Measurements from ENCODE around the gene CHRNG.
A peak's percentile ranks its signal among the peaks of the same experiment; 100 is the strongest.
"Not testable (repeated sequence)": the region's sequence is repeated elsewhere in the genome, so short reads cannot be mapped to it uniquely, and the experiment has no call there.

Gene CHRNG

DNA sequence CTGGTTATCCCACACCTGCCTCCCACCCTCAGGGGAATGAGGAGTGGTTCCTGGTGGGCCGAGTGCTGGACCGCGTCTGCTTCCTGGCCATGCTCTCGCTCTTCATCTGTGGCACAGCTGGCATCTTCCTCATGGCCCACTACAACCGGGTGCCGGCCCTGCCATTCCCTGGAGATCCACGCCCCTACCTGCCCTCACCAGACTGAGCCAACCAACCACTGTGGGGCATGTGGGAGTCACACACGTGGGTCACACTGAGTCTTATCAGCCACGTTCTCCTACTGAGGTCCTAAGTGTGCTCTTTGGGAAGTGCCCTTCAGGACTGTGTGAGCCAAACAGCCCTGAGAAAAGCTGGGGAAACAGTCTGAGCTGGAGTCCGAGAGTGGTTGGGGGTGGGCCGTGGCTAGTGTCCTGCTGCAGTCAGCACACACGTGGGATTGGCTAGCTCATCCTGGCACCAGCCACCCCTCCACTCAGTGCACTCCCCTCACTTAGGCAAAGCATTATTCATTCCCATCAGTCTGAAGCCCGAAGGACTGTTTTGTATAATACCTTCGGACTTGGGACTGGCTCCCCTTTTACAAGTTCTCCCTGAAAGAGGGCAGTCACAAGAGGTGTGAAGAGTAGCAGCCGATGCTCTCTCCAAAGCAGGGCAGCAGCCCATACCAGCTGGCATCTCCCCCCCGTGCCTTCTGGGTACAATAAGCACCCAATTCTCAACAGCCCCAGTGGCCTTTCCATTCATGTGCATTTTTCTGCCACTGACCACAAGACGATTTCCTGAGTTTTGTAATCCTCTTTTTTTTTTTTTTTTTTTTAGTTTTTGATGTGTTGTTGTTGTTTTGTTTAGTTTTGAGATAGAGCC is 6.3 kb downstream of the CHRNG start:
- no peak for DNase-seq

DNA sequence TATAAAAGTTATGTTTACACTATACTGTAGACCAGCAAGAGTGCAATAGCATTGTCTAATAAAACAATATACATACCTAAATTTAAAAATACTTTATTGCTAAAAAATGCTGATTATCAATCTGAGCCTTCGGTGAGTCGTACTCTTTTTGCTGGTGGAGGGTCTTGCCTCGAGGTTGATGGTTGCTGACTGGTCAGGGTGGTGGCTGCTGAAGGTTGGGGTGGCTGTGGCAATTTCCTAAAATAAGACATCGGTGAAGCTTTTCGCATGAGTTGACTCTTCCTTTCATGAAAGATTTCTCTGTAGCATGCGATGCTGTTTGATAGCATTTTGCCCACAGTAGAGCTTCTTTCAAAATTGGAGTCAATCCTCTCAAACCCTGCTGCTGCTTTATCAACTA is 8.5 kb downstream of the CHRNG start:
- no peak for DNase-seq

DNA sequence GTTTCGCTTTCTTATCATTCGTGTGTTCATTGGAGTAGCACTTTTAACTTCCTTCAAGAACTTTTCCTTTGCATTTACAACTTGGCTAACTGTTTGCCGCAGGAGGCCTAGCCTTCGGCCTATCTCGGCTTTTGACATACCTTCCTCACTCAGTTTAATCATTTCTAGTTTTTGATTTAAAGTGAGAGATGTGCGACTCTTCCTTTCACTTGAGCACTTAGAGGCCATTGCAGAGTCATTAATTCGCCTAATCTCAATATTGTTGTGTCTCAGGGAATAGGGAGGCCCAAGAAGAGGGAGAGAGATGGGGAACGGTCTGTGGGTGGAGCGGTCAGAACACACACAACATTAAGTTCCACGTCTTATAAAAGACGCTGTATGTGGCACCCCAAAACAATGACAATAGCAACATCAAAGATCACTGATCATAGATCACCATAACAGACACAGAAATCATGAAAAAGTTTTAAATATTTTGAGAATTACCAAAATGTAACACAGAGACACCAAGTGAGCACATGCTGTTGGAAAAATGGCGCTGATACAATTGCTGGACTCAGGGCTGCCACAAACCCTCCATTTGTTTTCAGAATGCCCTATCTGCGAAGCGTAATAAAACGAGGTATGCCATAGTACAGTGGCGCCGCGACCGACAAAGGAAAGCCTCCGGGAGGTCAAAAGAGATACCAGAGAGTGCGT is 10.3 kb downstream of the CHRNG start:
- no peak for DNase-seq

DNA sequence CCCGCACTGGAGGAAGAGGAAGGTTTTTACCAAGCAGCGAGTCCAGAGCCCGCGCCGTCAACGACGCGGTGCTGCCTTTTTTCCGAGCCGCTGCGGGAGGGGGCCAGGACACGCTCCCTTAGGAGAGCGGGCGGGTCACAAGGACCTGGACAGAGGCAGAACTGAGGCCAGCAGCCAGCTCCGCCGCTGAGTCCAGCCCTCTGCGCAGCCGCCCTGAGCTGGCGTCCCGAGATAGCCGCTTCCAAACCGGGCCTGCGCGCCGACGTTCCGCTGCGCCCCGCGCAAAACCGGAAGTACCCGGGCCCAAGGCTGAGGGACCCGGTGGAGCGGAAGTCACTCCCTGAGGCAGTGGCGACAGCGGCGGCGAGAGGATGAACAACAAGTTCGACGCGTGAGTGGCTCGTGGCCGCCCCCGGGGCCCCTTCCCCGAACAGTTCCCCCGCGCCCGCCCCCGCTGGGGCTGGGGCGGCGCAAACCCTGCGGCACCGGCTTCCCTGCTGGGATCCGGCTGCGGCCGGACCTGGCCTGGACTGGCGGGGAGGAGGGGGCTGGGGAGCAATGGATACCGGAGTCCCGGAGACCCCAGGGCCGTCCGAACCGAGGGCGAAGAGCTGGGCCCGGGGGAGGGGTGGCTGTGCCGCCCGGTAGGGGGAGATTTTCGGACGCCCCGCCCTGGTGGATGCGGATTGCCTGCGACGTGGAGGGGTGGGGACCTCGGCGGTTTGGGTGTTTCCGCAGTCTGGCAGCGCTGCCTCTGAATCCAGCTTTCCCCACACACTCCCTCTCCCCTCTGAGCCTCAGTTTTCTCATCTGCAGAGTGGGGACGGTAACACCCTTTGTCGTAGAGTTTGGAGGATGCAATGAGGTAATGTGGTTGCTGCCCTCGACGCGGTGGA is 11.1 kb downstream of the CHRNG start, which contains the start of the genes EIF4E2 and TIGD1:
Gene EIF4E2, plus strand, starts transcription at position 336 of the 896 bp plus-strand sequence. Its CDS starts 36 bp downstream, at position 372.
Gene TIGD1, minus strand, starts transcription at position 204 of the 896 bp plus-strand sequence. CDS start 675 bp downstream, outside the sequence.
- peak; percentile 96 for DNase-seq

DNA sequence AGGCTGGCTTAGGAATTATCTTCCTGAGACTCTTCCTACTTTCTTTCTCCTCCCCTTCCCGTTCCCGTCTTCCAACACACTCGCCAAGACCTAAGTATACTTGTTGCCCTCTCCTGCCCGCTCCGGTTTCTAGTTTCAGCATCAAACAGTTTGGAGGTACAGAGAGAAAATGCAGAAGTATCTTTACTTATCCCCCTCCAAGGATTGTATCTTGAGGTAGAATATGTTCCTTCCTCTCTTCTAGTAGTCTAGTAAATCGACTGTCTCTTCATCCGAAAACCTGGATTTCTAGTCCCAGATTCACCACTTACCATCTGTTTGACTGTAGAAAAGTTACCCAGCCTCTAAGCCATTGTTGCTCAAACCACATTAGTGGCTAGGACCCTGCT is 11.8 kb downstream of the CHRNG start:
- DNase-seq = no peak

DNA sequence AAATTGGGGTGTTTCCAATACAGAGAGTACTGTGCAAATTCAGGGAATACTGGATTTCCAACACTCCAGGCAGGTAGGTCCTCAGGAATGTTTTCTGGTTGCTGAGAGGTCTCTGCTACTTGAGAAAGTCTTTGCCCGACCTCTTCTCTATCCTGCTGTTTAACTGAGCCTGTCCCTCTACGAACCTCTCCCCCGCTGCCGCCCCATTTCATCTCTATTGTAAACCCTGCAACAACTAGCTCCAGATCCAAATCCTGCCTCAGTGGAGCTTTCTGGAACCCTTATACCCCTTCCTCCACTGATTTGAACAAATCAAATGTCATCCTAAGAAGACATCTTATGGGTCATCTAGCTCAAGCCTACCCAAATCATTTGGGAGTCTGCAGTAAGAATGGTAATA is 12.3 kb downstream of the CHRNG start:
- no peak for DNase-seq

DNA sequence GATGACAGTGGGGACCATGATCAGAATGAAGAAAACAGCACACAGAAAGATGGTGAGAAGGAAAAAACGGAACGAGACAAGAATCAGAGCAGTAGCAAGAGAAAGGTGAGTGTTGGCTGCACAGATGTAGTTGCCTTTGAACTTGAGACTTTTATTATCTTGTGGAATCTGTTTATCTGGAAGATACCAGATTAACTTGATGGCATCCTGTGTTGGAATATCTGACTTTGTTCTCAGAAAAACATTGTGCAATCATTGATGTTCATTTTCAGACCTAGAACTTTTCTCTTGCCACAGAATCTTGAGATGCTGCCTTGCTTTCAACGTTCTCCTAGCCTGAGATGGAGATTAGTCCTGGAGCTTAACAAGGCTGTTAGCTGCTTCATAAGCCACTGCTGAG is 16.9 kb downstream of the CHRNG start:
- DNase-seq = no peak

DNA sequence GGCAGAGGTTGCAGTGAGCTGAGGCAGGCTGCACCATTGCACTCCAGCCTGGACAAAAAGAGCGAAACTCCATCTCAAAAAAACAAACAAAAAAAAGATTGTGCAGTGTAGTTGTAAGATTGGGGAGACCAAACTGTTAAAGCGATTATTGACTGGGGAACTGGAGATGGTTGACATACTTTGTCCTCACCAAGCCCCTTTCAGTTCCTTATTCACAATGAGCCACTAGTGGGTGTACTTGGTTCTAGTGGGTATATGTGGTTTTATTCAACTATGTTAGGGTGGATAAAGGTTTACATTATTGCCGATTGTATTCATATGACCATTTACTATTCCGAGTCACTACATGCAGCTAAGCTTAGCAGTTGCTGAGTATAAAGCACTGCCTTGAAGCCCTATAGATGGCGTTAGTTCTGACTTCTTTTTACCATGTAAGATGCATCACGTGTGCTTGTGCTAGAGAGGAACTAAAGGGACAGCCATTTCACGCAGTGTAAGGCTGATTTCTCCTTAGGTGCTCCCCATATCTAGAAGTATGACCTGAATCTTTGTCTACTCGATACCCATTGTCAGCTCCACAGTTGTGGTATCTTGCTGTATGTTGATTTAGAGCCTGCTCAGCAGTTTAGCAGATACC is 23.1 kb downstream of the CHRNG start:
- no peak for DNase-seq

DNA sequence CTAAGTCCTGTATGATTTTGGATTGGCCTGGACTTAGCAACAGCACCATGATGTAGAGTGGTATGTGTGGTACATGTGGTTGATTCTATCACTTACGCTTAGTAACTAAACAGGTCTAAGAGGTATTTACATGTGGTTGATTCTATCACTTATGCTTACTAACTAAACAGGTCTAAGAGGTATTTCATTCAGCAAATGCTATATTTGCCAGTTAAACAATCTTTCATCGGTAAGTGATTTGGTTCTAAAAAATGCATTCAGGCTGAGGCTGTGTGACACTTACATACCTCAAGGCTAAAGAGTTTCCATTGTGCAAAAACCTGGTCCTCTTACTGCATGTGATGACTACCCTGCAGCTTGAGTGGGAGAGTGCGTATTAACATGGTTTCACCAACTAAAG is 24.1 kb downstream of the CHRNG start:
- DNase-seq = no peak

DNA sequence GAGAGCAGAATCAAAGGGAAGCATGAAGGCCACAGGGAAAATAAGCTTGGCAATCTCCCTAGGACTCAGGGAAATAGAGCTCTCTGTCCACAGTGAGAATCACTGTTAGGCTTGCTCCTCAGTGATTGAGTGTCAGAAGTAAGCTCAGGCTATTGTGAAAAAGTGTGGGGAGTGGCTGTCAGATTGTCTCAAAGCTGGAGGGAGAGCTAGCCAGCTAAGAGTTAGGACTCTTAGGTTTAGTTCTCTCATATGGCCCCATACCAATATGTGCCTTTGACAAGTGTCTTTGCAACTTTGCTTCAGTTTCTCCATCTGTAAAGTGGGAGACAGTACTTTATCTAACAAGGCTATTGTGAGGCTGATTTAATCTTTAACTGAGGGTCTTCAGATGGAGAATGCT is 28.2 kb downstream of the CHRNG start:
- DNase-seq = no peak

DNA sequence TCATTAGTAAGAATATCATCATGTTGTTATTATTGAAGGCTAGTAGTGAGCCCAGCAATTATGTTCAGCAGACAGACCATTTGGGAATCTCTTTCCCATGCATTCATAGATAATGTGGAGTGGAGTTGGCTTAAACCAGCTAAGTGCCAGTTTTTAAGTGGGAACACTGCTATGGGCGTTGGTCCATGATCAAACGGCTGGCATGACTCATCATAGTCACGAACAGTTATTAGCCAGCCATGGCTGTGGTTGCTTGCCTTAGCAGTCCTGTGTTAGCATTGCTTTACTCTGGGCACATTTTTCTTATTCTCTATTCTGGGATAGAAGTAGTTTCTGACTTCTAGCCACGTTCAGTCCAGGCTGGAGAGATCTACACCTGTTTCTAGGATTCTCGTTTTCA is 28.7 kb downstream of the CHRNG start:
- no peak for DNase-seq

DNA sequence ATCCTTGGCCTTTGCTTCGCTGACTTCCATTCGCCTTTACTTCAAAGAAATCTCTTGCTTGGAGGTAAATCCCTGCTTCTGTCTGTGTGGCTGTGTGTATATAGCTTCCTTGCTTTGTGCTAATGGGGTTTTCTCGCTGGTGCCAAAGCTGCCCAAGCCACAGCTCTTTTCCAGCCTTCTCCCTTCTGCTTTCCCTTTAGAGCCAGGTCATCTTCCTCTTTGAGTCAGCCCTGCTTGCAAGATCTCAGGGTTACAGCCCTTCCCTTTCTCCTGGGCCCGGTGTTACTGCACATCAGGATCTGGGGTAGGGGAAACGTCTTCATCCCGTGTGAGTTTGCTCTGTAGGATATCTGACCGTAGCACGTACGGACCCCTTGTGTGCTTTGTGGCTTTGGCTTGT is 30.0 kb downstream of the CHRNG start:
- no peak for DNase-seq

DNA sequence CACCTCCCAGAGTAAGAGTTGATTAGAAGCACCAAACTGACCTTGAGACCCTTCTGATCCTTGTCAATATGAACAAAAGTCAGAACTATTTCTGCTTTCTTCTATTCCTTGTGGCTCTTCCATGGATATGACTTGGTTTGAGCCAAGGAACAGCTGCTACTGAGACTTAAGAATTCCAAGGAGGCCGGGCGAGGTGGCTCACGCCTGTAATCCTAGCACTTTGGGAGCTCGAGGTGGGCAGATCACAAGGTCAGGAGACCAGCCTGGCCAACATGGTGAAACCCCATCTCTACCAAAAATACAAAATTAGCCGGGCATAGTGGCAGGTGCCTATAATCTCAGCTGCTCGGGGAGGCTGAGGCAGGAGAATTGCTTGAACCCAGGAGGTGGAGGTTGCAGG is 31.0 kb downstream of the CHRNG start:
- DNase-seq = not testable (repeated sequence)

DNA sequence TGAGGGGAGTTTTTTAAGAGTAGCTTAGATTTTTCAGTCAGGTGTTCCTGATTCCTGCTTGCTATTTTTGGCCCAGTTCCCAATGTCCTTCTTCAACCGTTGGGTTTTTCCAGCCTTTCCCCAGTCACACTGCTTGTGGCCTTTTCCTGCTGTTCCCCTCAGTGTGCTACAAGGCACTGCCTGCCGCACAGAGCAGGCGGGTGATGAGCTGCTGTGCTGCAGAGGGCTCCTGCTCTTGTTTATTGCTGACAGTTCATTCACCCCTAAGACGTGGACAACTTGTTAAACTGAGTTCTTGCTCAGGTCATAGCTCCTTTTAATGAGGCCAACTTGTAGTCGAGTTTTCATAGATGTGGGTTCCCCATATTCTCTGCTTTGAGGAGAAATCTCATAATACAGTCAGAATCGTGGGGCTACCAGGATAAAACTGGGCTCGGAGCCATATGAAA is 31.6 kb downstream of the CHRNG start:
- no peak for DNase-seq

DNA sequence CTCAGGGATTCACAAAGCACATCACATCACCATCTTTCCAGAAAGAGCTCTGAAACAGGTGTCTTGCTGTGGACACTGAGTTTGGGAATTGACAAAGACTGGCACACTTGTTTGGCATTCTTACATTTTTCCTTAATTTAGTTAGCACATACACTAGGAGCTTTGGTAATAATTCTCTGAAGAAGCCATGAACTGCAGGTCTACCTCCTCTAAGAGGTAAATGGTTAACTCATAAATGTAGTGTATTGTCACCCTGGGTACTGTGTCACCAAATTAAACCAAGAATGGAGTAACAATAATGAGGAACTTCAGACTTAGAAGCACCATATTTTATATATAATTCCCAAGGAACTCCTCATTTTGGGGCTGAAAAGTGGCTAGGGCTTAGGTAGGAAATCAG is 33.5 kb downstream of the CHRNG start:
- no peak for DNase-seq

DNA sequence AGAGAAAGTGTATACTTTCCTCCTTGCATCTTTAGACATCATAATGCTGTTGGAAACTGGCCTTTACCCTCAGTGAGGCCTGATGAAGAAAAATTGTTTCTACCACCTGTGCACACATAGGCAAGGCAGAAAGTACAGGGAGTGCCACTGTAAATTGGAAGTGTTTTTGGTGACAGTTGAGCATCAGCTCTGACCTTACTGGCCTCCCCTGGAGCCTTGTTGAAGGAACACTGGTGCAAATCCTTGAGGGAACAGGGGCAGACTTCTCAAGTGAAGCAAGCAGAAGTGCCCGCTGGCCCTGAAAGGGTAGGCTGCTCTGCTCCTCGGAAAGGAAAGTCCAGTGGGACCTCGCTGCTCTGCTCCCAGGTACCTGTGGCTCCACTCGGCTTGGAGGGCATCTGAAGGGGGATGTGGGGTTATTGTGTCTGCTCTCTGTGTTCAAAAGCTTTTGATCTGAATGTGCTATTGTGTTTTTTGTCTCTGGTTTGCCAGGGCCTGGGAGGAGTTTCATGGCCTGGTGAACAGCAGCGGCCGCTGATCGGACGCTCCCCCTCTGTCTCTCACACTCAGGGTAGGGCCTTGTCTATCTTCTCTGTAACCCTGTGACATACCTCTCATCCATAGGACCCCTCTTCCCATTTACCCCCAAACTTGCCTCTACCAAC is 34.4 kb downstream of the CHRNG start:
- no peak for DNase-seq

DNA sequence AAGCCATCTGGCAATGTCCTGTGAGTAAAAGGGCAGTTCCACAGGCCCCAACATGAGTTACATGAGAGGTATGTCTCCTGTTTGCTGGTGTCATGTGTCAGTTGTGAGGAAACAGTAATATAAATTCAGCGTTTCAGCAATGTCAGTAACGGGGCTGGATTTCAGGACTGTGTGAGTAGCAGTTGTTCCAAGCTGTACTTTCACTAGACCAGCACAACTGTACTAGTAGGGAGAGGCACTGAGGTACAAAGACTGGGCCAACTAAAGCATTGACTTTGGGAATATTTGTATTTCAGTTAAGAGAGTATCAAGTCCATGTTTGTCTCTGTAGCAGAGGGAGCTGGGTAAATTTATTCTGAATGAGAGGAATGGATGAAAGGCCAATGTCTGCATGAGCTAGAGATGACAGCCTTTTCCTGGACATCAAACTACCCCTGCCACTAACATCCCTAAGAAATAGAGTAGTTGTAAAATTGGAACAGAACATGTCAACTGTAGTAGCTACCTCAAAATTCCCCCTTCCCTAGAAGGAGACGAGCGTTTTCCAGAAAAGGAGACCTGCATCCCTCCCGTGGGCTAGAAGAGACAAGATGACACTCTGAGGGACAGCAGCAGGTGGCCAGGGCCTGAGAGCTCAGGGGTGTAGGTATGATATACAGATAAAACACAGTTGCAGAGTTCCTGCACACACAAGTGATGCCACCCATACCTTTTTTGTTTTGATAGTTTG is 35.3 kb downstream of the CHRNG start:
- DNase-seq = no peak

DNA sequence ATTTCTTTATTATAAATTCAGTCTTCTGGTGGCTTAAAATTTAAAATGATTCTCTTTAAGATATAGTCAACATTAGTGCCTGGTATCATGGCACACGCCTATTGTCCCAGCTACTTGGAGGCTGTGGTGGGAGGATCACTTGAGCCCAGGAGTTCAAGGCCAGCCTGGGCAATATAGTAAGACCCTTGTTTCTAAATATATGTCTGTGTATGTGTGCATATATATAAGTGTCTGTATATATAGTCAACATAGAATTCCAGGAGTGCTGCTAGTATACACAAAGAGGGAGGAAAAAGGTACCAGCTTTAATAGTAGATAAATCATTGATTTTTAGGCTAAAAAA is 35.9 kb downstream of the CHRNG start:
- no peak for DNase-seq

DNA sequence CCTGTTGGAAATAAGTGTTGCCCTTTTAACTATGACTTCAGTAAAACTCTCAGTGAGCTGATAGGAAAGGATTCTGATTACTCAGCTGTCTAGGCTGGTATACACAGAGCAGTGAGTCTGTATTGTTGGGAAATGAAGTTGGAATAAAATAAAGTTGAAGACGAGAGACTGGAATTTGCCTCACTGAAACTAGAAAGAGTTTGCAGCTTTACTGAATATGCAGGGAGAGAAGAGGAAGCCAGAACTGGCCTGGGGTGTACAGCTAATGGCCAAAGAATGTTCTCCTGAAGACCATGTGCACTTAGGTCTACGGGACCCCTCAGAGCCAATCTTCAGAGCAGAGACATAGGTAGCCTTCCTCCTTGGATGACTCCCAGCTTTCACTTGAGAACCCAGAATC is 37.5 kb downstream of the CHRNG start:
- no peak for DNase-seq

DNA sequence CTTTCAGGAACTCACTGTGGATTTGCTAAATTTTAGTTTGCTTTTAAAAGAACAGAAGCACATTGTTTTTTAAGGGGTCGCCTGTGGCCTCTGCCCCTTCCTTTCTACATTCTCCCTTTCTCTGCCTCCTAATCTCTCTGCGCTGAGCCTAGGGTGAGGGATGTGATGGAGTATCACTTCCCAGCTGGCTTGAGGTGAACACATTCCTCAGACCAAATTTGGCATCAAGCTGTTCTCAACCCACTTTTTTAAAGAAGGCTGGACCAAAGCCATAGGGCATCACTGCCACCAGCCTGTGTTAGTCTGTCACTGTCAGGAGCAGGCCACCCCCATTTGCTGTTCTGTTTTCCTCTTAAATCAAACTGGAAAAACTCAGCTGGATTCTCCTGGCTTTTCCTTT is 38.3 kb downstream of the CHRNG start:
- no peak for DNase-seq

DNA sequence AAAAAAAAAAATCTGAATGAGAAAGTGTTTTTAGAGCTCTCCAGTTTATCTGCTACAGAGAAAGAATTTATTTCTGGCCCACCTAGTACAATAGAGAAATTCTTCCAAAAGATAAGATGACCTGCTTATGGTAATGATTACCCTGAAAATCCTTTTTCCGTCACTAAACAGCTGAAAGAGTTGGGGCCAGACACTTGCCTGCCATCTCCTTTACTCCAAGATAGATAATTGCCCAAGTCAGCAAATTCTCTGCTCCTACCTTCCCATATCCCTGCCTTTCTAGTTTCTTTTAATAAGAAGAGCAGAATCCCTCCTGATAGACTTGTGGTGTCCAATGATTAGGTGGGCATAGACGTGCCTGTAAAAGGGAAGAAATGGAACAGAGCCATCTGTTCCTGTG is 39.1 kb downstream of the CHRNG start:
- no peak for DNase-seq

DNA sequence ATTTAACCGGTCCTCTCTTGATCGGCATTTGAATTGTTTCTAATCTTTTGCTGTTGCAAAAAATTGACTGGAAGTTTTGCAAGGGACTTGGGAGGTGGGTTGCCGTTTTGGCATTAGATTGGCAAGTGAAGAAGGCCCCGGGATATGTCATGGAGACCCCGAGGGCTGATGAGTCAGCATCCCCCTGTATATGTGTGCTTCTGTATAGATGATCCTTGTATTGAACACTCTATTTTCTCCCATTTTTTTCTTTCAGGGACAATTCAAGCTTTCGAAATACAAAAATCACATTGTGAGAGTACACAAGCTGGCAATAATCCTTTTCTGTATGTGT is 41.1 kb downstream of the CHRNG start:
- no peak for DNase-seq
